Bronchial epithelial cell (primary cell): ENCODE data around the gene EXOSC5. TPM values are rescaled to one million over a fixed set of nuclear protein-coding genes. Genes with fewer than 3 reads are reported as not detected.

Source experiments
- DNase-seq: peaks from one replicate; pipeline ENCODE4 v3.0.0-alpha.2; 2010; ENCODE audit warnings: low read depth
- FAIRE-seq: peaks from 2 replicates; lab custom pipeline; 2011; peaks lifted over from hg19 to GRCh38; lab: Jason Lieb, UNC
- H3K27me3 ChIP-seq: 2 replicates; pipeline ENCODE4 v1.5.1; 2011; ENCODE audit warnings: low read length; ENCODE audit not compliant: control insufficient read depth, insufficient read depth
- H3K36me3 ChIP-seq: 2 replicates; pipeline ENCODE4 v1.5.1; 2011; ENCODE audit warnings: low read length; ENCODE audit not compliant: control insufficient read depth, insufficient read depth
- H3K4me3 ChIP-seq: 2 replicates; pipeline ENCODE4 v1.5.1; 2011; ENCODE audit warnings: mild to moderate bottlenecking, low read depth, low read length, control low read depth
- CTCF ChIP-seq: IDR thresholded peaks from 2 replicates; pipeline ENCODE4 v1.5.1; 2011; ENCODE audit warnings: mild to moderate bottlenecking, moderate library complexity, low read length, control low read depth, inconsistent platforms; ENCODE audit not compliant: insufficient read depth, severe bottlenecking
- total RNA-seq: library from RNA; depleted of rRNA; stranded (reverse); fragments of >200 nt; gene quantifications from 2 replicates; pipeline ENCODE4 v1.2.1, GENCODE V29; 2014

The EXOSC5 gene
- total RNA-seq, 1 donor from 2014 or later: 58.4 TPM

GRCh38 chr19:41403181-41403970 is 6.2 kb upstream of the EXOSC5 start:
- no peak for TF ChIP-seq CTCF
- DNase-seq (no peak), FAIRE-seq (no peak)
- Histone ChIP-seq H3K36me3 (no peaks in the 10 kb centered on the region), H3K27me3 (no peaks in the 10 kb centered on the region), H3K4me3 (no peak overlapping the region)

GRCh38 chr19:41402010-41402409 is 4.9 kb upstream of the EXOSC5 start:
- FAIRE-seq: no peak
- Histone ChIP-seq H3K36me3 (no peaks in the 10 kb centered on the region), H3K27me3 (no peaks in the 10 kb centered on the region), H3K4me3 (no peak overlapping the region)
- TF ChIP-seq CTCF: no peak
- DNase-seq: no peak

- no peak for TF ChIP-seq CTCF
- Histone ChIP-seq H3K36me3 (no peaks in the 10 kb centered on the region), H3K4me3 (no peak overlapping the region), H3K27me3 (no peaks in the 10 kb centered on the region)
- DNase-seq (peak; percentile 17), FAIRE-seq (no peak)
Measured at GRCh38 chr19:41401483-41401882, 4.3 kb upstream of the EXOSC5 start.

- H3K36me3 ChIP-seq: no peaks in the 10 kb centered on the region
- DNase-seq (no peak), FAIRE-seq (no peak)
- no peak overlapping the region for H3K4me3 ChIP-seq
- H3K27me3 ChIP-seq: no peaks in the 10 kb centered on the region
- TF ChIP-seq CTCF: no peak
Measured at GRCh38 chr19:41399525-41399924, 2.4 kb upstream of the EXOSC5 start.

- no peak for TF ChIP-seq CTCF
- H3K4me3 ChIP-seq: no peak overlapping the region
- FAIRE-seq: no peak
Measured at GRCh38 chr19:41399091-41399490, 1.9 kb upstream of the EXOSC5 start.

GRCh38 chr19:41398598-41398997 is 1.4 kb upstream of the EXOSC5 start:
- FAIRE-seq: no peak
- no peaks in the 10 kb centered on the region for H3K36me3 ChIP-seq
- no peak for TF ChIP-seq CTCF
- DNase-seq: no peak
- peak overlapping the region; percentile 88 for H3K4me3 ChIP-seq
- H3K27me3 ChIP-seq: no peaks in the 10 kb centered on the region

More at GRCh38 chr19:41399091-41399490, 1.9 kb upstream of the EXOSC5 start:
- Histone ChIP-seq H3K27me3 (no peaks in the 10 kb centered on the region), H3K36me3 (no peaks in the 10 kb centered on the region)
- DNase-seq: no peak
